Measurements from ENCODE around the gene MCM9.

- TF ChIP-seq POLR2A (IDR thresholded peaks at IDR 0.05) = no peak
- no peak for TF ChIP-seq CTCF (IDR thresholded peaks at IDR 0.05 in 4 of 5, conservative IDR thresholded peaks at IDR 0.05 in 1 of 5)
Observed at GRCh38 chr6:118781897-118782296, 153.1 kb downstream of the MCM9 start.
